Activated naive CD8-positive, alpha-beta T cell treated with anti-CD3 and anti-CD28 coated beads, Interleukin-2, amount 50 U/mL, for 16 hours (primary cell): ENCODE results near the gene AADAT.

Experiments
- DNase-seq: peaks from one replicate; pipeline ENCODE4 v3.0.0-alpha.2; 2020; ENCODE audit warnings: low read depth, low spot score

Gene AADAT

DNA sequence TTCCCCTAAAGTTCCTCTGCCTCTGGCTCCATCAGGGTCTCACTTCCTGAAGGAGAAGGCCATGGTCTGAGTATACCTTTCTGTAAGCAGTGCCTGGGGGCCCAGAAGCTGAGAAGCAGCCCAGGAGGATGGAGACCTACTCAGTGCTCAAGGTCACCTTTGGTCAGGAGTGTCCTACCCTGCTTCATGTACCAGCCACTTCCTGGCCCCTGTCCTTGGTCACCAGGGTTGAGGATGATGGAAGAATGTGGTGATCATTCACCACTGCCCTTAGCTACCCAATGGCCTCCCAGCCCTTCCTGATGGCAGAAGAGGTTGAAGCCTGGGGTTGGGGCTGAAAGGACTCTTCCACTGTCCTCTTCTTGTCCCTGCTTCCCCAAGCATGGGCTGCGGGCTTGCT, 54.5 kb downstream of the AADAT start:
- DNase-seq: no peak

- no peak for DNase-seq
Observed at GRCh38 chr4:170033999-170034398, 55.8 kb downstream of the AADAT start.

DNA sequence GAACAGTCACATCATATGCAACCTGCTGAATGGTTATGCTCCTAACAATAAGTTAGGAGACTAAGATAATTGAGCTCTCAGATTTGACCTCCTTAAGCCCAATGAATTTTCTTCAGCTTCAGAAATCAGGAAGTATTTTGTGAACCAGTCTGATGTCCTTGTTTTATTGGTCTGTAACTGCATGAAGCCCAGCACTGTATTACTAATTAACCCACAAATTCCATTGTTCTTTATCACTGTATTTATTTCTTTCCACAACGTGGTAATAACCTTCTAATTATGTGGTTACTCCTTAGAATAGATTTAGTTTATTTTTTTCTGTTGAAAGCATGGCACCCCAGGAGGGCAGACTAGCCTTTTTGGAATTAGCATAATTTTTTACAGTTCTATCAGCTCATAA, 59.6 kb downstream of the AADAT start:
- DNase-seq: no peak

GRCh38 chr4:170027181-170027829, 62.5 kb downstream of the AADAT start:
- peak; percentile 81 for DNase-seq

DNA sequence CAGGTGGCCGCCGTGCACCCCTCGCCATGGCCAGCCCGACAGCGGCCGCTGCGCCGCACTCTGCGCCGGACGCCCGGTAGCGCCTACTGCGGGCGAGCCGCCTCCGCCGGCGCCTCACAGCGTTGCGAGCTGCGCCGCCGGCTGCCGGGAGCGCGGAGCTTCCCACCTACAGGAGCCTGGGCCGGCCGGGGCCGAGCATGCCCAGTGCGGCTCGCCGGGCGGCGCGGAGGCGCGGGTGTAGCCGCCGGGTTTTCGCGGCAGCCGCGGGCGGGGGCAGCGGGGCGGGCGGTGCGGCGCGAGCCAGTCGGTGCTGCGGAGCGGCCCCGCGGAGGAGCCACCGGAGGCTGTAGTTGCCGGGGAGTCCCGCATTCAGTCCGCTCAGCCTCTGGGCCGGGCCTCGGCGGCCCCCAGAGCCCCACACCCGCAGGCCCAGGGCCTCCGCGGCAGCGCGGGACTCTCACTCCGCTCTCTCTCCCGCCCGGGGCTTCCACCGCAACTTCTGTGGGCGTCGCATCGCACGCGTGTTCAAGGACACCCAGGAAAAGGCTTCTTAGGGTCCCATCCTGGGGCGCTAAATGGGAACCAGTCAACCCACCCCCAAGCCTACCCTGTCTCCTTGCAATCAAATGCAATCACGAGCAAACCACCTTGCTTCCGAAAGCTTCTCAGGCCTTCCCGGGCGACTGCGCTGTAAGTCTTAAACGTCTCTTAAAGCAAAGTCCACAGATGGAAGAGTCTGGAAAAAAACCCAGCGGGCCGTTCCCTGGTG, 63.3 kb downstream of the AADAT start, which contains the start of gene MFAP3L:
TSS of gene MFAP3L (minus strand) at position 143 of the 769 bp plus-strand sequence. CDS start 20,518 bp downstream, outside the sequence.
- DNase-seq: peak; percentile 64

DNA sequence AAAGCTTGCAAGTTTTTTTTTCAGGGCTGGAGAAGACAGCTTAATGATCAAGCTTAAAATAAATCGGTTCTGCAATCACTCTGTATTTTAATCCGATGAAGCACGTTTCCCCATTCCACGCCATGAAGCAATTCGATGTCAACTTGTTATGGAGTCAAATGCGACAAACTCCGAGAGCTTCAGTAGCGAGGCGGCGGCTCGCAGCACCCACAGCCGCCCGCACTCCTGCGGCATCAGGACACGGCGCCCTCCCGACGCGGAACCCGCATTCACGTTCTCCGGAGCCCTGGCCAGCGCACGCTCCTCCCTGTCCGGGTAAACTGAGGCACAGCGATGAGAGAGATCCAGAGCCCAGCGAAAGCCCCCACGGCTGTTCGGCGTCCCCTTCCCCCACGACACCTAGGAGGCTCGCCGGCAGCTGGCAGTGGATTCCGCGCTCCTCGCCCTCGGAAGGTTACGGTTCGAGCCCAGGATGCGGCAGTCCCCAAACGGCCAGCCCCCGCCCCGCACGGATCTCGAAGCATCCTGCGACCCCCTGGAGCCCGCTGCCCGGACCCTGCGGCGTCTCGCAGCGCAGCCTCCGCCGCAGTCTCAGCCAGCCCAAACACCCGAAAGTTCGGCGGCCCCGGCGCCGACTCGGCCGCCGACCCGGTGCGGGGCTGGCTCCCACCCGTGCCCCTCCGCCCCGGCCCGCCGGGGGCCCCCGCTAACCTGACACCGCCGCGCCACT, 64.1 kb downstream of the AADAT start:
- no peak for DNase-seq

DNA sequence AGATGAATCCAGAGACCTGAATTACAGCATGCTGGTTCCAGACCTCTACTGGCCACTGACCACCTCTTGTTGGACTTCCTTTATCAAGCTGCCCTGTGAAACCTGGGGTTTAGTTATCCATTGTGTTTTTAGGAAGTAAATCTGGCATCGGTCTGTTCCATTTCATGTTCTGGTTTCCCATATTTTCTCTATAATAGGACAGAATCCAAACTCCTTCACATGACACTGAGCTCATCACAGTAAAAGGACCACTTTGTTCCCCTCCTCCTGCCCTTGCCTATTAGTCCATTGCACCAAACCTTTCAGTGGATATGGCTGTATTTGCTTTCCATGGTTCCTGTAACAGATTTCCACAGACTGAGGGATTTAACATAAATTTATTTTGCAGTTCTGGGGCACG, 67.5 kb downstream of the AADAT start:
- DNase-seq: no peak

DNA sequence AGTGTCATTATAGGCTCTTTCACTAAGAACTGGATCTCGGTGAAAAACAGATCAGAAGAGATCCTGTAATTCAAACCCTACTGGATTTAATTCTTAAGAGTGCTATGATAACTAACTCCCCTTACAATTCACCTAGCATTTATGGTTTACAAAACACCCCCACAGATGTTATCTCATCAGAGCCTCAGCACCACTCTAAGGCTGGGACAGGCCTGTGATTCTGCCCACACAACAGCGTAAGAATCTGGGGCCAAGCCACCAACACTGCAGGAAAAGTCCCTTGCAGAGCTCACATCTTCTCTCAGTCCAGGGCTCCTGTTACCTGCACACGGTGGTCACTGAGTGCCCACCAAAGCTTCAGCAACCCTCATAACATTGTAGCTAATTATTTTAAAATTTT, 72.5 kb downstream of the AADAT start:
- DNase-seq: no peak

DNA sequence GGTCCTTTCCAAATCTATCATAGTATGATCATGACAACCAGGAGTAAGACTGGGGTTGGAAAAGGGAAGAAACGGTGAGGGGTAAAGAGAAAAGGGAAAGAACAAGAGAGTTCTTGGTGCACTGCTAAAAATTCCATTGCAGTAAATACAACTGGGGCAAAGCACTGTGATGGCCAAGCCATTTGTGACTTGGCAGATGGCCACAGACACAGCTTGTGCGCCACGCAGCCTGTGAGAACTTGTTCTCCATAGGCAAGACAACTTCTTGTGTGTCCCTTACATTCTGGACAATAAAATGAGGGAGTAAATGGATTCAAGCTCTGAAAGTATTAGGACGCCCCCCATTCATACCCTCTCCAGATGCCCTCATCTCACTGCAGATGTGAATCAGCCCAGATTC, 74.5 kb downstream of the AADAT start:
- no peak for DNase-seq

GRCh38 chr4:170014359-170015011, 75.3 kb downstream of the AADAT start:
- DNase-seq: no peak

DNA sequence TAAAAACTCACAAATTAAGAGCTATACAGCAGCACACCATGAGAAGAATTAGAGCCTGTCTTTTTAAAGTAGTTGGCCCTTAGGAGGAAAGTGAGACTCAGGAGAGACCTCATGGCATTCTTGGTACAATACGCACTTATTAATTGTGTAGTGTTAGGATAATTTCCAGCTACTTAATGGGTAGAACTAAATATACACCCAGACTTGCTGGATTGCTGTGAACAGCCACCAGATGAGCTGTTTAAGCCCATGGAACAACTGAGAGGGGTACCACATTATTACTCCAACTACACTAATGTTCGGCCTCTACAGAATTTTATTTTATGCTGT, 77.2 kb downstream of the AADAT start:
- DNase-seq: no peak

DNA sequence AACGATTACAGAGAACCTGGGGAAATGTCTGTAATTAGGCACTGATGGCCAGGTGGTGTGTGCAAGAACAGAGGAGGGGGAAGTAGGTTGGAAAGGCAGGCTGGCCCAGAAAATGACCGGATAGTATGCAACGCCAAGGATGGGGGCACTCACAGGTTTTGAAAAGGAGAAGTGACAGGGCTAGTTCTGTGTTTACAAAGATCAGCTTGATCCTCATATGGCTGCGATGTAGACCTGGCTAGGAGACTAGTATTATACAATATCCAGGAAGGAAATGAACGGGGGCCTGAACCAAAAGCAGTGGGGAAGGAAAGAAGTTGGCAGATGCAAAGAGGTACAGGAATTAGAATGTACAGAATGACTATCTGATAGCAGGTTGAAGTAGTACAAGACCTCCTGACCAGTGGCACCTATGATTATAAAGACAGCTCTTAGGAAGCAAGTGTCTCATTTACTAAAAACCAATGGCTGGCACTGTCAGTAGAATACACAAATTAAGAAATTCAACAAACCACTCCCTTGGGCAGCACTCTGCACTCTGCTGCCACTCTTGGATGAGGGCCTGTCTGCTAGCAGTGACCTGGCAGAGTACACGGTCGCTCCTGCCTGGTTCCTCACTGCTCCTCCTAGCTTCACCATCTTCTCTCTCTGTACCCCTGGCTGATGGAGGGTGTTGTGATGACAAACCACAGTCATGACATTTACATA, 77.7 kb downstream of the AADAT start:
- no peak for DNase-seq
